HL-60 (cell line): Measurements from ENCODE around the gene ADAMTS8.

ENCODE experiments used
- DNase-seq, 2 experiments: peaks; one replicate each; pipeline ENCODE4 v3.0.0-alpha.2; 2010 to 2020; ENCODE audit warnings: low read depth in 1 of 2, low spot score in 1 of 2
- H3K27ac ChIP-seq: fragments of 250-450 bp; sonication (Bioruptor Pico); replicated peaks from 2 replicates; pipeline ENCODE4 v1.5.1; 2020; ENCODE audit warnings: mild to moderate bottlenecking, moderate library complexity
- H3K27me3 ChIP-seq: fragments of 250-450 bp; sonication (Bioruptor Pico); 2 replicates; pipeline ENCODE4 v1.5.1; 2021; ENCODE audit warnings: mild to moderate bottlenecking, moderate library complexity; ENCODE audit not compliant: insufficient read depth, poor library complexity, severe bottlenecking
- H3K4me3 ChIP-seq: replicated peaks from 2 replicates; pipeline ENCODE4 v1.5.1; 2011; ENCODE audit warnings: mild to moderate bottlenecking, control low read depth, low read length; ENCODE audit not compliant: insufficient read depth
- CTCF ChIP-seq: IDR thresholded peaks from one replicate; pipeline ENCODE4 v1.5.1; 2011; ENCODE audit warnings: low read length, control low read depth, inconsistent platforms; ENCODE audit not compliant: insufficient read depth
- GABPA ChIP-seq: IDR thresholded peaks from 2 replicates; pipeline ENCODE4 v1.6.1; 2012; ENCODE audit warnings: low read depth
- POLR2AphosphoS5 ChIP-seq: IDR thresholded peaks from 2 replicates; pipeline ENCODE4 v1.6.1; 2012; ENCODE audit warnings: low read depth
- SPI1 ChIP-seq: IDR thresholded peaks from 2 replicates; pipeline ENCODE4 v1.6.1; 2012; ENCODE audit warnings: low read depth, mild to moderate bottlenecking, borderline replicate concordance
- TF ChIP-seq, protein P1 (sequence below): IDR thresholded peaks from 2 replicates; pipeline ENCODE4 v1.6.1; 2012; ENCODE audit warnings: low read depth; ENCODE audit not compliant: insufficient replicate concordance

The ADAMTS8 gene

GRCh38 chr11:130408401-130408890 is 20.0 kb downstream of the ADAMTS8 start:
- no peak overlapping the region for H3K27ac ChIP-seq
- no peaks in the 10 kb centered on the region for H3K27me3 ChIP-seq
- no peak for TF ChIP-seq SPI1
- TF ChIP-seq, protein P1, sequence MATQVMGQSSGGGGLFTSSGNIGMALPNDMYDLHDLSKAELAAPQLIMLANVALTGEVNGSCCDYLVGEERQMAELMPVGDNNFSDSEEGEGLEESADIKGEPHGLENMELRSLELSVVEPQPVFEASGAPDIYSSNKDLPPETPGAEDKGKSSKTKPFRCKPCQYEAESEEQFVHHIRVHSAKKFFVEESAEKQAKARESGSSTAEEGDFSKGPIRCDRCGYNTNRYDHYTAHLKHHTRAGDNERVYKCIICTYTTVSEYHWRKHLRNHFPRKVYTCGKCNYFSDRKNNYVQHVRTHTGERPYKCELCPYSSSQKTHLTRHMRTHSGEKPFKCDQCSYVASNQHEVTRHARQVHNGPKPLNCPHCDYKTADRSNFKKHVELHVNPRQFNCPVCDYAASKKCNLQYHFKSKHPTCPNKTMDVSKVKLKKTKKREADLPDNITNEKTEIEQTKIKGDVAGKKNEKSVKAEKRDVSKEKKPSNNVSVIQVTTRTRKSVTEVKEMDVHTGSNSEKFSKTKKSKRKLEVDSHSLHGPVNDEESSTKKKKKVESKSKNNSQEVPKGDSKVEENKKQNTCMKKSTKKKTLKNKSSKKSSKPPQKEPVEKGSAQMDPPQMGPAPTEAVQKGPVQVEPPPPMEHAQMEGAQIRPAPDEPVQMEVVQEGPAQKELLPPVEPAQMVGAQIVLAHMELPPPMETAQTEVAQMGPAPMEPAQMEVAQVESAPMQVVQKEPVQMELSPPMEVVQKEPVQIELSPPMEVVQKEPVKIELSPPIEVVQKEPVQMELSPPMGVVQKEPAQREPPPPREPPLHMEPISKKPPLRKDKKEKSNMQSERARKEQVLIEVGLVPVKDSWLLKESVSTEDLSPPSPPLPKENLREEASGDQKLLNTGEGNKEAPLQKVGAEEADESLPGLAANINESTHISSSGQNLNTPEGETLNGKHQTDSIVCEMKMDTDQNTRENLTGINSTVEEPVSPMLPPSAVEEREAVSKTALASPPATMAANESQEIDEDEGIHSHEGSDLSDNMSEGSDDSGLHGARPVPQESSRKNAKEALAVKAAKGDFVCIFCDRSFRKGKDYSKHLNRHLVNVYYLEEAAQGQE: no peak
- TF ChIP-seq CTCF: no peak
- DNase-seq: no peak
- no peak overlapping the region for H3K4me3 ChIP-seq

DNA sequence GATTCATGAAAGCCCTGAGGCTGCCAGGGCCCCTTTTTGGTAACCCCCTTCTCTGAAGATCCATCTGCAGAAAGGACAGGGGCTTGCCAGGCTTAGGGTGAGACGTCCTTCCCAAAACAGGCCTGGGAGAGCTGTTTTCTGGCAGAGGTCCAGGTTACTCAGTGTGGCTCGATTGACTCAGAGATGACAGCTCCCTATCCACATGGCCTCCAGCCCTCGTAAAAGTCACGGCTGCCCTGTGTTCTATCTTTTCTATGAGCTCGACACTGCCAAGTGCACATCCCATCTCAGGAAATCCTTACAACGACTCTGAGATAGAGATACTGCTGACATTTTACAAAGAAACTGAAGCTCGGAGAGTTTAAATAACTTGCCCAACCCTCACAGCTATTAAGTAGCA is 20.4 kb downstream of the ADAMTS8 start:
- H3K4me3 ChIP-seq: no peak overlapping the region
- DNase-seq: no peak
- TF ChIP-seq GABPA: no peak
- TF ChIP-seq POLR2AphosphoS5: no peak
- TF ChIP-seq SPI1: no peak
- no peak for TF ChIP-seq CTCF
- TF ChIP-seq, protein P1: no peak
- no peaks in the 10 kb centered on the region for H3K27me3 ChIP-seq
- H3K27ac ChIP-seq: no peak overlapping the region

DNA sequence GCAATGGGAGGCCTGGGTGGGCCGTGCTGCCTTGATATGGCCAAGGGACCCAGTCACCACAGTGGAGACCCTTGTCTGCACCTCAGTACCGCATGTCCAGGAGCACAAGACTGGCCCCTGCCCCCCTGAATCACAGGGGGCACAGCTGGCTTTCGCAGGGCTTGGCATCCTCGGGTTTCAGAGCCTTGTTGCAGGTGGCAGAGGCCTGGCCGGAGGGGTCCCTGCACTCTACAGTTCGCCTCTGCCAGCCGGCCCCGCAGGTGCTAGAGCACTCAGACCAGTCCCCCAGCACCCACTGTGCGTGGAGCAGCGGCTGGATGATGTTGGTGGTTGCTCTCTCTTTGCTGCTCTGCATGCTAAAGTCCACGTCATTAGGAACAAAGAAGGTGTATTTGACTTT is 23.0 kb downstream of the ADAMTS8 start:
- H3K4me3 ChIP-seq: no peak overlapping the region
- DNase-seq: no peak
- no peak overlapping the region for H3K27ac ChIP-seq
- no peaks in the 10 kb centered on the region for H3K27me3 ChIP-seq
- TF ChIP-seq SPI1 (no peak), POLR2AphosphoS5 (no peak), GABPA (no peak), CTCF (no peak)
- TF ChIP-seq, protein P1: no peak
